Cerebellar cortex (tissue), 1 donor: ENCODE measurements around the gene IMPA2.
"Not testable (repeated sequence)": the region's sequence is repeated elsewhere in the genome, so short reads cannot be mapped to it uniquely, and the experiment has no call there.

ENCODE experiments used
- DNase-seq: peaks from one replicate; pipeline ENCODE4 v3.0.0-alpha.2; 2015; ENCODE audit warnings: low spot score

Gene IMPA2

DNA sequence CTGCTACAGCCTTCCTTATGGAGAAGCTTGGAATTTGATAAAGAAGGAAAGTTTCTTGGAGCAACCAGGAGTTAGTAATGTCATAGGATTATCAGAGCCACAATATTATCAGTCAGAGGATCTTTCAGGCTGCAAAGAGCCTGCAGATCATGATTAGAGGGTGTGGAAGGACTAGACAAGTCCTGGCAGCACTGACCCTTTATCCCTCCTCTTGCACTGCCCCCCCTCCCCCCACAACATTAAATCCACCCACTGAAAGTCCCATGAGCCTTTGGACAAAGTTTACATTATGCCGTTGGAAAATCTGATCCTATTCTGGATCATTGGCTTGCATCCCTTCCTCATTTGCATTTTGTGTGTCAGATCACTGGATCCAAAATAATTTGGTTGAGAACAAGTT lies 18.7 kb upstream of the IMPA2 start:
- DNase-seq: no peak

DNA sequence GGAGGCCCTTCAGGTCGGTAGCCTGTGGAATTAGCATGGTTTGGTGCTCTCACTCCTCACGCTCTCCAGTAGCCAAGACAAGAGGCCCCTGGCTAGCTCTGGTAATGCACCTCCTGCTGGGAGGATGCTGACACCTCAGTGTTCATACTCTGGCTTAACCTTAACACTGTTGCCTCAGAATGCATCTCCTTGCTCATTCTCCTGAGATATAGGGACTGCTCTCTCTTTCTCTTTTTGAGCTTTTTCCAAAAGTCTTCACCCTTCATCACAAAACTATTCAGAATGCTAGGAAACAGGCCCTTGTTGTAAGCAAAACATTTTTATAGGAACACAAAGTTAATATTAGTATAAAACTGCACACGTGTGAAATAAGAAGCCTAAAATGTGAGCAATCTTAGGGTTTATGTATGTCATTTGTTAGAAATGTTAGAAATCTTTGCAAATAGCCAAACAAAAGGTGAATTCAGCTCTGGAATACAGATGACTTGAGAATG lies 17.3 kb upstream of the IMPA2 start:
- DNase-seq: no peak

DNA sequence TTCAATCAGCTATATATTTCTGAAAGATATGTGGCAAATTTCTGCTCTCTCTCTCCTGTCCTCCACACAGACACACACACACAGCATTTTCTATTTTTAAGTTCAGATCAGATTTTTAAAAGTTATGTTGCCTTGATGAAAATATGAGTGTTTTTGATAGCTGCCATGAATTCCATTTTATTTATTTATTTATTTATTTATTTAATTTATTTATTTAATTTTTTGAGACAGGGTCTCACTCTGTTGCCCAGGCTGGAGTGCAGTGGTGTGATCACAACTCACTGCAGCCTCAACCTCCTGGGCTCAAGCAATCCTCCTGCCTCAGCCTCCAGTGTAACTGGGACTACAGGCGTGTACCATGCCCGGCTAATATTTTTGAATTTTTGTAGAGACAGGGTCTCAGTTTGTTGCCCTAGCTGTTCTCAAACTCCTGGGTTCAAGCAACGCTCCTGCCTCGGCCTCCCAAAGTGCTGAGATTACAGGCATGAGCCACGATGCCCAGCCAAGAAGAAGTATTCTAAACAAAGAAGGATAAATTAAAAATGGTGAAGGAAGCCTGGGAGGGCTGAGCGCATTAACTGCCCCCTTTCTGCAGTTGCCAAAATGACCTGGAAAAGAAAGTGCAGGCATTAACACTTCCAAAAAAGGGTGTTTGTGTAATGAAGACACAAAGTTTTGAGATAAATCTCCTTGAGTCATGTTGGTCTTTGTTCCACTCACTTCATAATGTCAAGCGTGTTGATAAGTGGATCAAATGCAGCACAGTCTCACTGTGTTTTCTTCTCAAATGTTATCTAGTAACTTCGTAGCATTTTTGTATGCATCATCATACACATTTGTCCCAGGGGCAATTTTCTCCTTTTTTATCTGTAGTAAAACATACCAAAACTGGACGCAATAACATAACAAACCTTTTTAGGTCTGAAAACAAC lies 11.1 kb upstream of the IMPA2 start:
- DNase-seq: no peak

DNA sequence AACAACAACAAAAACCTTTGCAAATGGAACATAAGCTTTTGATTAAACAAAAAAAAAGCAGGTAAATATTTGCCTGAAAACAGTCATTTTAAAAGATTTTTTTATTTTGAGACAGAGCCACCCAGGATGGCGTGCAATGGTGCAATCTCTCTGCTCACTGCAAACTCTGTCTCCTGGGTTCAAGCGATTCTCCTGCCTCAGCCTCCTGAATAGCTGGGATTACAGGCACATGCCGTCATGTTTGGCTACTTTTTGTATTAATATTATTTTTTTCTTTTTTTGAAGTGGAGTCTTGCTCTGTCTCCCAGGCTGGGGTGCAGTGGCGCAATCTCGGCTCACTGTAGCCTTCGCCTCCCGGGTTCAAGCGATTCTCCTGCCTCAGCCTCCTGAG lies 10.5 kb upstream of the IMPA2 start:
- DNase-seq: not testable (repeated sequence)

DNA sequence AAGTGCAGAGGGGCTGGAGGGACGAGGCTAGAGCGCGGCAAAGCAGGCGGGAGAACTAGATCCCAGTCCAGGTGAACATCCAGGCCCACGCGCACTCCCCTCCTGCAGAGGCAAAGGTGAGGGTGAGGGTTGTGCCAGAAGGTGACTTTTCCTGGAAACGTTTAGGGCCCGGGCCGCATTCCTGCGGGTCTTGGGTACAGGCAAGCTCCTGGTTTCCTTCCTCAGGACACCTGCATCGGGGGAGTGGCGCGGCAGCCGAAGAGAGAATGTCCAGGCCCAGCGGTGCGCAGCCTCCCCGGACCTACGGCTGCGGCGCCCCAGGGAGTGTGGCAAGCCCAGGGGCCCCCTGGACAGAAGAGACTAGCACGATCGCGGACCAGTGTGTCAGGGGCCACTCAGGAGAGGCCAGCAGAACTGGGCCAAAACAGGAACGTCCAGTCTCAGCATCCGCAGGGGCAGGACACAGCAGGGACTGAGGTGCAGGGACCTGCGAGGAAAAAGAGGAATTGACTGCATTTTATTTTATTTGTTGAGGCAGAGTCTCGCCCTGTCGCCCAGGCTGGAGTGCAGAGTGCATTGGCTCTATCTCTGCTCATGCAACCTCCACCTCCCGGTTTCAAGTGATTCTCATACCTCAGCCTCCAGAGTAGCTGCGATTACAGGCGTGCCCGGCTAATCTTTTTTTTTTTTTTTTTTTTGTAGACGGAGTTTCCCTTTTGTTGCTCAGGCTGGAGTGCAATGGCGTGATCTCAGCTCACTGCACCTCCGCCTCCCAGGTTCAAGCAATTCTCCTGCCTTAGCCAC lies 8.7 kb upstream of the IMPA2 start:
- DNase-seq: no peak

DNA sequence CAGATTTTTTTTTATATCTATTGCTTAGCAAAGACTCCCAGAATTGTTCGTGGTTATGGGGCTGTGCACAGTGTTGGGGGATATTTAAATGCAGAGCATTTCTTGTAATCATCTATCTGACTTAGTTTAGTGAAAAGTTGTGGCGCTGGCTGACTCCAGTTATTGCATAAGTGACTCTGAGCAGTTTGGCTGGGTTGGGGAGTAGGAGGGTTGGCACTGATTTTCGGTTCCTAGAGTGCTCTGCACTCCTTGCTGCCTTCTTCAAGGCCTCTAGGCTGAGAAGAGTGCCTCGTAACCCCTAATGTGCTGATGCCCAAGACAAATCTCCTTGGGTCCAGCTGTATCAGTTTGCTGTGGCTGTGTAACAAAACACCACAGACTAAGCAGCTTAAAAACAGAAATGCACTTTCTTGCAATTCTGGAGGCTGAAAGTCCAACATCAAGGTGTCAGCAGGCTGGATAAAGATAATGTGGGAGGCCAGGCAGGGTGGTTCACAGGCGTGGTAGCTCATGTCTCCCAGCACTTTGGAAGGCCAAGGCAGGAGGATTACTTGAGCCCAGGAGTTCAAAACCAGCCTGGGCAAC lies 6.5 kb upstream of the IMPA2 start:
- DNase-seq: no peak

DNA sequence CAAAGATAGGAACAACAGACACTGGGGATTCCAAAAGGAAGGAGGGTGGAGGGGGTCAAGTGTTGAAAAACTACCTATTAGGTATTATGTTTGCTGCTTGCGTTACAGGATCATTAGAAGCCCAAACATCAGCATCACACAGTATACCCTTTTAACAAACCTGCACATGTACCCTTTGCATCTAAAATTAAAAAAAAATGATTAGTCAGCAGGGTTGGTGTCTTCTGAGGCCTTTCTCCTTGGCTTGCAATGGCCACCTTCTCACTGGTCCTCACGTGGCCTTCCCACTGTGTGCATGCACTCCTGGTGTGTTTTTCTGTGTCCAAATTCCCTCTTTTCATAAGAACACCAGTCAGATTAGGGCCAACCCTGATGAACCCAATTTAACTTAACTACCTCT lies 5.6 kb upstream of the IMPA2 start:
- no peak for DNase-seq

DNA sequence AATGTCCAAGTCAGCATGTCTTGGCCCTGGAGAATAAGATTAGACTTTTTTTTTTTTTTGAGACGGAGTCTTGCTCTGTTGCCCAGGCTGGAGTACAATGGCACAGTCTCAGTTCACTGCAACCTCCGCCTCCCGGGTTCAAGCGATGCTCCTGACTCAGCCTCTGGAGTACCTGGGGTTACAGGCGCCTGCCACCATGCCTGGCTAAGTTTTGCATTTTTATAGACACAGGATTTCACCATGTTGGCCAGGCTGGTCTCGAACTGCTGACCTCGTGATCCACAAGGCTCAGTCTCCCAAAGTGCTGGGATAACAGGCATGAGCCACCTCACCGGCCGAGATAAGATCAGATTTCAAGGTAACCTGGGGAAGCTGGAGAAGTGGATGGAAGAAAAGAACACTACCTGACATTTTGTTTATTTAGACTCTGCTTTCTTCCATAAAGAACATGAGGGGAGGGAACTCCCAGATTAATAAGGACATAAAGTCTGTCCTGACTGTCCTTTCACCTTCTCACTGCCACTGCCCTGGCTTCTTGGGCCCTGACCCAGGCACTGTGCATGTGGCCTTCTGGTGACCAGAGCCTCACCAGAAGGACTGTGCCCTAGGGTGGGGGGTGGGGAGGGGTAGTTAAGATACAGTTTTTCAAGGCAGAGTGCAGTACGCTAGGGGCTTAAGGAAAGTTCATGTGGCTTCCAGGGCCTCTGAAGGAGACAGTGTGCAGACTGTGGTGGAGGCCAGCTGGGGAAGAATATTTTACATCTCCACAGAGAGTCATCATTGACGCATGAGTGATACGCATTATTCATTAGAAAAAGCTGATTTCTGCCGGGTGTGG lies 4.8 kb upstream of the IMPA2 start:
- no peak for DNase-seq

DNA sequence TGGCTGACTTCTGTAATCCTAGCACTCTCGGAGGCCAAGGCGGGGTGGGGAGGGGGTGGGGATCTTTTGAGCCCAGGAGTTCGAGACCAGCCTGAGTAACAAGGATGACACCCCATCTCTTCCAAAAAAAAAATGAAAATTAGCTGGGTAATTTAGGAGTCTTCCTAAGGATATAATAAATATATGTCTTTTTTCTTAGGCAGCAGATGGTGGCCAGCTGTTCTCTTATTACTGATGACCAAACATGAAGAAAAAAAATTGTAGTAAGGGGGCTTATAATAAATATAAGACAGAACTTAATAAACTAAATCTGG lies 4.2 kb upstream of the IMPA2 start:
- no peak for DNase-seq

DNA sequence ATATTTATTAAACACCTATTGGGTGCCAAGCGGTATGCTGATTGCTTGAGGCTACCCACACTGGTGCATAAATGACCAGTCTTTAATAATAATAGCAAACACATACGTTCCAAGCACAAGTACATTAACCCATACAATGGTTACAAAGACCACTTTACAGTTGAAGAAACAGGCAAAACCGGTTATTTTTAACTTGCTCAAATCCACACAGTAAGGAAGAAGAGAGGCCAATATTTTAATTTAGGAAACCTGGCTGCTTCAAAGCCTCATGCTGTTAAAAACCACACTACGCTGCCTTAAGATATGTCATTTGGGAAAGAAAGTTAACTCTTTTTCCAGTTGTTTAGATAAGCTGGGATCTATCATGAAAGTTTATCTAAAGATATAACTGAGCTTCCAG lies 2.4 kb upstream of the IMPA2 start:
- DNase-seq: no peak

DNA sequence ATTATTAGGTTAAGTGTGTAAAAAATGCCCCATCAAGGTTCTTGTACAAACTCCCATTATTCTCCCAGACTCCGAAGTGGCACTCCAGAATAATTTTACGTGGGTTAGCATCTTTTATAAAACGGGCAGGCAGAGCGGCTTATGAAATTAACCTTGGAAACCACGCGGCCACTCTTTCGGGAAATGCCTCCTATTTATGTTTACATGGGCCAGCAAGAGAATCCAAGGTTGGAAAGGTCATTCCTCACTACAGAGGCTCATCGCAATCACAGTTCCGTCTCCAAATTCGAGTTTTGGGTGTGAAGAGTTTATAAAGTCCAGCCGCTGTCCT lies 1.2 kb upstream of the IMPA2 start:
- no peak for DNase-seq

DNA sequence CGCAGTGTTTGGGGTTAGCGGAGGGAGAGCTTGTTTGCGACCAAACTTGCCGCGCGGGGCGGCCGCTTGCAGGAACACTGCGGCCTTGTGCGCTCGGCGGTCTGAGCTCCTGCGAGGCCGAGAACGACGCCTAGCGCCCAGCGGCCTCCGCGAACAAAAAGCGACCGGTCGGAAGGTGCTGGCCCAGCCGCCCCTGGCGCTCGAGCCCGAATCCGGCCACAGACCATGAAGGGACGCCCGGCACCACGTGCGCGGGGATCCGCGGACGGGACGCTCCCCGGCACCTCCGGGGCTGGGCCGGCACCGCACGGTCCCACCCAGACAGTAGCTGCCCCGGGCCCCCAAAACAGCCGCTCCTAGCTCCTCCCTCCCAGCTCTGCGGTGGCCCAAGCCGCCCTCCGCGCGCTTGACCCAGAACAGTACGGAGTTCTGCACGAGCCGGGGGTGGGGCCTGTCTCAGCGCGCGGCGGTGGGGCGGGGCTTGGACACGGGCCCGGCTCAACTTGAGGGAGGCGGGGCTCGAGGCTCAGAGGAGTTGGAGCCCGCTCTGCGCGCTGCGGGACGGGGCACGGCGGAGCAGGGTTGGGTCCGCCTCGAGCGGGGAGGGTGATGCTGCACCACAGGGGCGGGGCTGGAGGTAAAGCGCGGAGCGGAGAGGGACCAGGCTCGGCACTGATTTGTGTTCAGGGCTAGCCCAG lies 664 bp upstream of the IMPA2 start:
- peak; percentile 92 for DNase-seq

DNA sequence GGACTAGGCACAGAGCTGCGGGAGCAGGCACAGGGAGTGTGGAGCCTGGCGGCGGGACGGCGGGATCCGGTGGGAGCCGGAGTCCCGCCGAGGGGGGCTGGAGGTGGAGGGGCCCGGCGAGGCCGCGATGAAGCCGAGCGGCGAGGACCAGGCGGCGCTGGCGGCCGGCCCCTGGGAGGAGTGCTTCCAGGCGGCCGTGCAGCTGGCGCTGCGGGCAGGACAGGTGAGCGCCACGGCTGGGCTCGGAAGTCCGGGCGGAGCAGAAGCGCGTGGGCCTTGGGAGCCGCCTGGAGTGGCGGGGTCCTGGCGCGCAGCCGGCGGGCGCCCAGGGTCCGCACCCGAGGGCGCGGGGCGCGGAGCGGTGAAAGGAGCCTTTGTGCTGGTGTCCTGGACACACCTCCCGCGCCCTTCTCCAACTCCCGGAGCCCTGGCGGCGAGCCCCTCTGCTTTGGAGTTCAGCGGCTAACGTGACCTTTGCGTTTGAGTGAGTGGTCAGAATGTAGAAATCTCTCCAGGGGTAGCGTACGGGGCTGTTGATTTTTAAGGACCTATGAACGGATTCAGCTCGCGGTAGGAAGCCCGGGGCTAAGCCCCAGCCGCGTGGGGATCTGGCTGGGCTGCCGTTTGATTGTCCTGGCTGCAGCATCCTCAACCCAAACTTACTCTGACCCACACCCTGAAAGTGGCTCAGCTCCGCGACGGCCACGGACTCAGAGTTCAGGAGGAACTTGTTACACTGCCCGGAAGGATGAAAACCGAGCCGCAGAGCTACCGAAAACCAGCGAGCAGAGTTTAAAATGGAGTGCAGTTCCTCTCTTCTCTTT lies 448 bp downstream of the IMPA2 start:
- no peak for DNase-seq

DNA sequence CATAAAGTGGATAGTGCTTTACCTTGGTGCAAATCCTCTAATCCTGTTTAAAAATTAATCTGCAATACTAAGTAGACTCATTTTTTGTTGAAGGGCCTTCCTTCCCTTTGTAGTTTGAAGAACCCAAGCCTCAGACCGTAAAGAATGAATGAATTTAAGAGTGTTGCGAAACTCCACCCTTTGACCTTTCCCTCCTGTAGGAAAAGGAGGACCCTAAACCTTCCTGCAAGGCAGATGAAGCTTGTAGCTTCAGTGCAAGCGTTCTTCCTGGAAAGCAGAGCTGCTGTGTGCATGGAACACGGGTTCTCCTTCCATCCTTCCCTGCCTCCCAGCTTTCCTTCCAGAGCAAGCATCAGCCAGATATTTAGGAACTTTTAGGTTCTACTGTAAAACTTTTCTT lies 1.7 kb downstream of the IMPA2 start:
- DNase-seq: no peak

DNA sequence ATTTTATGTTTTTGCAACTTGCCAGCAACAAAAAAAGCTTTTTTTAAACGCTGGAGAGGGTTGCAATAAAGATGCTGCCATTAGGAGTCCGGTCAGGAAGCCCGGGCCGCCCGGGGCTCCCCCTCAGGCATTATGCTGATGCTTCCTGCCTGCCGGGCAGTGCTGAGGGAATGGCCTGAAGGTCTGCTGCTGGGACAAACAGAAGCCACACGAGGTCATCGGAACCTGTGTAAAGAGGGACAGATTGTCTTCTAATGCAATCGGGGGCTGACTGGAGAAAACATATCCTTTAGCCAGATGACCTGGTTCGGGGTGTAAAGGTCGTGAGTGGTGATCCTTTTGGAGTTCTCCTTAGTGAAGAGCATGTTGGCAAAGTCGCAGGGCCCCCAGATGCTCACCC lies 2.3 kb downstream of the IMPA2 start:
- no peak for DNase-seq

DNA sequence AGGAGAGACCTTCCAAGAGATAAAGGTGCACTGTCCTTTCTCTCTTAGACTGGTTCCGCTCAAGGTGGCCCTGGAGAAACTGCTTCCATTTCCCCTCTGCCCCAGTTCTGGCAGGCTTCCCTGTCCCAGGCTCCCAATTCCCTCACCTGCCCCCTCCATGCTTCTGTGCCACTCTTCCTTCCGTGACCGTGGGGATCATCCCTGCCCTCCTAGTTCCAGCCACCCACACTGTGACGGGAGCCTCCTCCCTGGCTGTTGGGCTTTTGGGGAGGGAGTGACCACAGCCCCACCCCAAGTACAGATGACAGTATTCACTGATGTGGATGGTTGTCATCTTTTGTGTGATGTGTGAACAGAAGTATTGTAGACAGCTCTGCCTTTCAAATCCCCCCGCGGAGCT lies 2.8 kb downstream of the IMPA2 start:
- no peak for DNase-seq

DNA sequence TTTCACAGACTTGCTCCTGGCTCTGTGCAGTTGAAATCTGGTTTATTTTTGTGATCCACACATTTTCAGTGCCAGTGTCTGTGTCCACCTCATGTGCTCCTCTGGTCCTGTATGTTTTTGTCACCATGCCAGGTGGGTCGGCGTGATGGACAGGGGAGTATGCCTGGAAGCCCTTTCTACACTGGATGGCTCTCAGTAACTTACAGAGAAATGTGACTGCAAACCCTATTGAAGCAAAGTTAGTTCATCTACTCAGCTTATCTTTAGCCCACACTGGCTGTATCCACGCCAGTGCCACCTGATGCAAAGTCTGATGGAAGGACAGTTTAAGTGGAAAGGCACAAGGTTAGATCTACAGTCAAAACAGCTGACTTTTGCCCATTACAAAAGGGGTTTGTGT lies 4.3 kb downstream of the IMPA2 start:
- no peak for DNase-seq

DNA sequence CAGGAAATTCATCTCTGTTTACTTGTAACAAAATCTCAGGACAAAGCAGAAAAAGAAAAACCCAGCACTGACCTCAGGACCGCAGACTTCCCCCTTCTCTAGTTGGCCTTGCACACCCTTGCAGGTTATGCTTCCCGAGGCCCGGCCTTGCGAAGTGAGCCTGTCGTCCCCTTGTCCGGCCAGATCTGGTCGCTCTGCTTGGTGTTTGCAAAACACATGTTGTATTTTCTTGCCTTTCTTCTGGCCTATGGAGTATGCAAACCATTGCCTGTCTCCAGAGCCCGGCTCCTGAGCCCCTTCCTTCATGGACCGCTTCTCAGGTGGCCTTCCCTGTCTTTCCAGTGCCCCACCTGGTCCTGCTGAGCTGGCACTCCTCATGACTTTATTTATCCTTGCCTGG lies 4.8 kb downstream of the IMPA2 start:
- no peak for DNase-seq

DNA sequence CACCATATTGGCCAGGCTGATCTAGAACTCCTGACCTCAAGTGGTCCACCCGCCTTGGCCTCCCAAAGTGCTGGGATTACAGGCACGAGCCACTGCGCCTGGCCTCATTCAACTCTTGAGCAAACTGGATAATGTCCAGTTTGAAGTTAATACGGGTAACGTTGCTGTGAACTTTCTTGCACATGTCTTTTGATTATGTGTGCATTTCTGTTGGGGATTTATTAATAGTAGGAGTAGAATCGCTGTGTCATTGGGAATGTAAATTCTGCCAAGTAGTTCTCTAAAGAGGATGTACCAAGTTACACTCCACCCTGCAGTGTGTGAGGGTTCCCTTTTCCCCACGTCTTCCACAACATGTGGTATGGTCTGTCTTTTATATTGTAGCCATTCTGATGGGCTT lies 6.2 kb downstream of the IMPA2 start:
- DNase-seq: no peak

DNA sequence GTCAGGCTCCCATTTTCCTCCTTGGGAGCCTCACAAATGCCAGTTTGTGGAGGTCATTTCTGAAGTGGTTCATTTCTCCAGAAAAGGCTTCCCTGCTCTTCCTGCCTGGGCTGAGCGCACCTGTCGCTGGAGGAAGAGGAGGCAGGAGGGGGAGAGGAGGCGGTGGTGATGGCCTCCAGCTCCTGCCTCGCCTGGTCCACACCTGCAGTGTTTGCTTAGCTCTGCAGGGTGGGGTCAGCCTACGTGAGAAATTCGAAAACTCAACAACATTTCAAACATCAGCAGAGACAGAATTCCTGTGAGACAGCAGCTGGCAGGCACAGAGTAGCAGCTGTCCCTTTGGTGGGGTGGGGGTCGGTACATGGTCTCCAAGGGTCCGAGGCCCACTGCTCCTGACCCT lies 7.9 kb downstream of the IMPA2 start:
- no peak for DNase-seq

DNA sequence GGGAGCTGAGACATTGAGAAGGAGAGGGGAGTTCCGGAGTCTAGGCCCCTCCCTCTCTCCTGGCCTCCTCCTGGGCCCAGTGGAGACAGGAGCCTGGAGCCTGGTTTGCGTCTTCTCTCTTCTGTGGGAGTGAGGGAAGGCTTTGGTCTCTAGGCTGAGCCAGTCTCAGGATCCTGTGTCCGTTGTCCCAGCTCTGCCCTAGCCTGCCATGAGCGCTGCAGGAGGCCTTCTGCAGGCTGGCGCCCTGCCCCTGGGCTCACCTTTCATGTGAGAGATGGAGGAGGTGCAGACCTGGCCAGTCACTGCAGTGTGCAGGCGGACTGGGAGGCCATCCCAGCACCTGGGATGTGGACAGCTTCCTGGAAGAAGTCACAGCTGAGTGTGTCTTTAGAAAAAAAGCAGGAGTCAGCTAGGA lies 8.7 kb downstream of the IMPA2 start:
- DNase-seq: no peak
